ENCODE data around the gene VSTM2B. TPM values are rescaled to one million over a fixed set of nuclear protein-coding genes. Genes with fewer than 3 reads are reported as not detected.

VSTM2B gene
- total and polyA plus RNA-seq, 2 of the 4 experiments (the other 2 are of a cell fraction), result not detected

DNA sequence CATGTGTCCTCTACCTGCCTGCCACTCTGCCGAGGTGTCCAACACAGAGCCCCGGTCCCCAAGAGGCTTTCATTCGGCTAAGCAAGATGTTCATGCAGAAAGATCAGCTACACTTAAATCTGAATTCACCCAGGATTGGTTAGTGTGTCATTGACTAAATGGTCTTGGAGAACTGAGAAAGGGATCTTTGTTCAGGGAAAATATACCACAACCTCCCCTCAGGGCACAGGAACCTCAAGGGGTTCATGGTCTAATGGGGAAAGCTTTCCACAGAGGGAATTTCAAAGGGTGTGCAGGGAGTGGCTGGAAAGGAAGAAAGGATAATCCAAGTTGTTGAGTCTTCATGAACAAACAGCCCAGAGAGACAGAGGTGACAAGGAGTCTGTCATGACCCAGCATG lies 65.9 kb downstream of the VSTM2B start:
- ATAC-seq (ENCODE audit: low read depth), result no peak
- Histone ChIP-seq H4K5ac (ENCODE audit: low read depth, low read length) (no peak overlapping the region), H2AK5ac (ENCODE audit: low read depth, low read length) (no peak overlapping the region), H3K9me3 (ENCODE audit: control insufficient read depth, insufficient read depth, low read length) (no peaks in the 10 kb centered on the region), H2BK120ac (ENCODE audit: low read depth, low read length) (no peak overlapping the region), H4K91ac (ENCODE audit: insufficient read depth, low read depth, low read length) (no peak overlapping the region), H3K56ac (ENCODE audit: extremely low read depth, insufficient read depth, low read length) (no peak overlapping the region), H3K27me3 (ENCODE audit: control insufficient read depth, insufficient read depth, low read length) (peaks cover 12% of the 10 kb centered on the region), H3K9ac (ENCODE audit: low read depth, low read length) (no peak overlapping the region), H3K79me1 (ENCODE audit: low read depth in 1 of 2, low read length in 2 of 2) (no peaks in the 10 kb centered on the region), H3K27ac (ENCODE audit: insufficient read depth, low read length) (no peak overlapping the region), H3K18ac (ENCODE audit: low read depth, low read length) (no peak overlapping the region), H4K20me1 (ENCODE audit: insufficient read depth, low read length) (no peaks in the 10 kb centered on the region), H3K23ac (ENCODE audit: low read depth, low read length) (no peak overlapping the region), H3K36me3 (ENCODE audit: control insufficient read depth, insufficient read depth, low read length) (no peaks in the 10 kb centered on the region), H3K4me1 (ENCODE audit: control insufficient read depth, insufficient read depth, low read length) (no peaks in the 10 kb centered on the region), H2AK9ac (replicated peaks; ENCODE audit: low read depth, low read length, poor library complexity) (no peak overlapping the region), H3K9me1 (ENCODE audit: insufficient read depth, low read length) (no peaks in the 10 kb centered on the region), H3K4me2 (ENCODE audit: low read depth, low read length) (no peak overlapping the region), H3K4ac (ENCODE audit: low read depth, low read length) (no peak overlapping the region), H2BK15ac (ENCODE audit: low read depth, low read length) (no peak overlapping the region), H4K8ac (ENCODE audit: low read depth in 2 of 2, low read length in 2 of 2) (no peak overlapping the region), H2BK20ac (ENCODE audit: low read depth, low read length) (no peak overlapping the region), H3K4me3 (ENCODE audit: insufficient read depth, low read depth, low read length) (no peak overlapping the region), H2AFZ (replicated peaks; ENCODE audit: low read length, poor library complexity) (no peak overlapping the region), H2BK5ac (ENCODE audit: low read depth, low read length, poor library complexity, severe bottlenecking) (no peak overlapping the region), H3K14ac (replicated peaks; ENCODE audit: low read depth, low read length) (no peak overlapping the region)
- no CpG with 5 or more reads among the region's 3 CpGs for WGBS, 2 experiments (ENCODE audit: extremely low coverage in 2 of 2, insufficient read length in 1 of 2)
- no TSS peak for BruUV-seq (replicated peaks)
- POLR2A ChIA-PET (ENCODE audit: unreplicated experiment), result no interaction called here
- CTCF ChIA-PET, result no interaction called here
- dilution Hi-C loops (cut with HindIII; ENCODE audit: low sequenced_read_pairs, unreplicated experiment) (no loop called here), intact Hi-C loops (cut with micrococcal nuclease) (no loop called here), in situ Hi-C loops (cut with MboI; ENCODE audit: low sequenced_read_pairs) (no loop called here)
- DNase-seq, result no peak
- TF ChIP-seq CHD1 (IDR thresholded peaks at IDR 0.05; ENCODE audit: low read depth, low read length) (no peak), POLR2A (IDR thresholded peaks at IDR 0.05; ENCODE audit: low read depth, low read length) (no peak), MAFK (IDR thresholded peaks at IDR 0.05; ENCODE audit: low read depth, low read length) (no peak), FOS (IDR thresholded peaks at IDR 0.05; ENCODE audit: low read depth, low read length) (no peak), NFE2L2 (IDR thresholded peaks at IDR 0.05; ENCODE audit: low read depth, low read length) (no peak), SMC3 (IDR thresholded peaks at IDR 0.05; ENCODE audit: low read depth, low read length) (no peak), RCOR1 (IDR thresholded peaks at IDR 0.05; ENCODE audit: insufficient replicate concordance, low read length) (no peak), BHLHE40 (IDR thresholded peaks at IDR 0.05; ENCODE audit: low read depth, low read length) (no peak), MAZ (IDR thresholded peaks at IDR 0.05; ENCODE audit: borderline replicate concordance, low read depth, low read length) (no peak), RAD21 (IDR thresholded peaks at IDR 0.05; ENCODE audit: low read length) (no peak), MXI1 (IDR thresholded peaks at IDR 0.05; ENCODE audit: borderline replicate concordance, low read depth, low read length) (no peak), CEBPB (IDR thresholded peaks at IDR 0.05; ENCODE audit: low read depth, low read length) (no peak), RFX5 (IDR thresholded peaks at IDR 0.05; ENCODE audit: low read depth, low read length) (no peak)
- TF ChIP-seq, protein P1, sequence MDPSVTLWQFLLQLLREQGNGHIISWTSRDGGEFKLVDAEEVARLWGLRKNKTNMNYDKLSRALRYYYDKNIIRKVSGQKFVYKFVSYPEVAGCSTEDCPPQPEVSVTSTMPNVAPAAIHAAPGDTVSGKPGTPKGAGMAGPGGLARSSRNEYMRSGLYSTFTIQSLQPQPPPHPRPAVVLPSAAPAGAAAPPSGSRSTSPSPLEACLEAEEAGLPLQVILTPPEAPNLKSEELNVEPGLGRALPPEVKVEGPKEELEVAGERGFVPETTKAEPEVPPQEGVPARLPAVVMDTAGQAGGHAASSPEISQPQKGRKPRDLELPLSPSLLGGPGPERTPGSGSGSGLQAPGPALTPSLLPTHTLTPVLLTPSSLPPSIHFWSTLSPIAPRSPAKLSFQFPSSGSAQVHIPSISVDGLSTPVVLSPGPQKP (IDR thresholded peaks at IDR 0.05; ENCODE audit: borderline replicate concordance, low read depth, low read length), result no peak
- TF ChIP-seq, protein P2, sequence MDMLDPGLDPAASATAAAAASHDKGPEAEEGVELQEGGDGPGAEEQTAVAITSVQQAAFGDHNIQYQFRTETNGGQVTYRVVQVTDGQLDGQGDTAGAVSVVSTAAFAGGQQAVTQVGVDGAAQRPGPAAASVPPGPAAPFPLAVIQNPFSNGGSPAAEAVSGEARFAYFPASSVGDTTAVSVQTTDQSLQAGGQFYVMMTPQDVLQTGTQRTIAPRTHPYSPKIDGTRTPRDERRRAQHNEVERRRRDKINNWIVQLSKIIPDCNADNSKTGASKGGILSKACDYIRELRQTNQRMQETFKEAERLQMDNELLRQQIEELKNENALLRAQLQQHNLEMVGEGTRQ (IDR thresholded peaks at IDR 0.05; ENCODE audit: low read depth, low read length), result no peak
- TF ChIP-seq, protein P3, sequence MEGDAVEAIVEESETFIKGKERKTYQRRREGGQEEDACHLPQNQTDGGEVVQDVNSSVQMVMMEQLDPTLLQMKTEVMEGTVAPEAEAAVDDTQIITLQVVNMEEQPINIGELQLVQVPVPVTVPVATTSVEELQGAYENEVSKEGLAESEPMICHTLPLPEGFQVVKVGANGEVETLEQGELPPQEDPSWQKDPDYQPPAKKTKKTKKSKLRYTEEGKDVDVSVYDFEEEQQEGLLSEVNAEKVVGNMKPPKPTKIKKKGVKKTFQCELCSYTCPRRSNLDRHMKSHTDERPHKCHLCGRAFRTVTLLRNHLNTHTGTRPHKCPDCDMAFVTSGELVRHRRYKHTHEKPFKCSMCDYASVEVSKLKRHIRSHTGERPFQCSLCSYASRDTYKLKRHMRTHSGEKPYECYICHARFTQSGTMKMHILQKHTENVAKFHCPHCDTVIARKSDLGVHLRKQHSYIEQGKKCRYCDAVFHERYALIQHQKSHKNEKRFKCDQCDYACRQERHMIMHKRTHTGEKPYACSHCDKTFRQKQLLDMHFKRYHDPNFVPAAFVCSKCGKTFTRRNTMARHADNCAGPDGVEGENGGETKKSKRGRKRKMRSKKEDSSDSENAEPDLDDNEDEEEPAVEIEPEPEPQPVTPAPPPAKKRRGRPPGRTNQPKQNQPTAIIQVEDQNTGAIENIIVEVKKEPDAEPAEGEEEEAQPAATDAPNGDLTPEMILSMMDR (conservative IDR thresholded peaks at IDR 0.05; ENCODE audit: low read depth, low read length), result no peak

Measured in IMR-90 (cell line).